Inferior parietal cortex (tissue), 1 donor: ENCODE data around the gene NEURL2.
A peak's percentile ranks its signal among the peaks of the same experiment; 100 is the strongest.
"Not testable (repeated sequence)": the region's sequence is repeated elsewhere in the genome, so short reads cannot be mapped to it uniquely, and the experiment has no call there.

Experiments used
- DNase-seq: peaks from one replicate; pipeline ENCODE4 v3.0.0-alpha.2; 2016; ENCODE audit errors: extremely low spot score

Gene NEURL2

DNA sequence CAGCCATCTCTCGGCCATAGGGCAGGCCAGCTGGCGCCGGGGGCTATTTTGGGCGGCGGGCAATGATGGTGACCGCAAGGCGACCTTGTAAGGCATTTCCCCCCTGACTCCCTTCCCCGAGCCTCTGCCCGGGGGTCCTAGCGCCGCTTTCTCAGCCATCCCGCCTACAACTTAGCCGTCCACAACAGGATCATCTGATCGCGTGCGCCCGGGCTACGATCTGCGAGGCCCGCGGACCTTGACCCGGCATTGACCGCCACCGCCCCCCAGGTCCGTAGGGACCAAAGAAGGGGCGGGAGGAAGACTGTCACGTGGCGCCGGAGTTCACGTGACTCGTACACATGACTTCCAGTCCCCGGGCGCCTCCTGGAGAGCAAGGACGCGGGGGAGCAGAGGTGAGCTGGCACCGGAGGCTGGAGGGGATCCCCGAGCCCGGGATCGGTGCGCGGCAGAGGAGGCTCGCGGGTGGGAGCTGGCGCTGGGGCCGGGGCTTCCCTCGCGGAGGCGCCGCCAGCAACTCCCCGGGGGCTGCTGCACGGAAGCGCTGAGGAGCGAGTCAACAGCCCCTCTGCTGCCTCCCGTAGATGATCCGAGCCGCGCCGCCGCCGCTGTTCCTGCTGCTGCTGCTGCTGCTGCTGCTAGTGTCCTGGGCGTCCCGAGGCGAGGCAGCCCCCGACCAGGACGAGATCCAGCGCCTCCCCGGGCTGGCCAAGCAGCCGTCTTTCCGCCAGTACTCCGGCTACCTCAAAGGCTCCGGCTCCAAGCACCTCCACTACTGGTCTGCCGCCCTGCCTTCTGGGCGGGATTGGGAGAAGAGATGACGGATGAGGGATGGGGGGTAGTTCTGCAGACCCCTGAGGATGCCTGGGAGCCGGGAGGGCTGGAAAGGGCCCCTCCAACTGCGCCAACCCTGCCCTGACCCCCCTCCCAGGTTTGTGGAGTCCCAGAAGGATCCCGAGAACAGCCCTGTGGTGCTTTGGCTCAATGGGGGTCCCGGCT, at the start of gene NEURL2, which contains the start of gene CTSA:
TSS of gene NEURL2 (minus strand) at position 224 of the 999 bp plus-strand sequence. CDS start at position 7, 217 bp downstream.
TSS of gene CTSA (plus strand) at position 351 of the 999 bp plus-strand sequence. CDS start at position 585, 234 bp downstream.
- peak; percentile 93 for DNase-seq

- DNase-seq, result no peak
Observed at GRCh38 chr20:45940469-45940868, 49.5 kb upstream of the NEURL2 start.

DNA sequence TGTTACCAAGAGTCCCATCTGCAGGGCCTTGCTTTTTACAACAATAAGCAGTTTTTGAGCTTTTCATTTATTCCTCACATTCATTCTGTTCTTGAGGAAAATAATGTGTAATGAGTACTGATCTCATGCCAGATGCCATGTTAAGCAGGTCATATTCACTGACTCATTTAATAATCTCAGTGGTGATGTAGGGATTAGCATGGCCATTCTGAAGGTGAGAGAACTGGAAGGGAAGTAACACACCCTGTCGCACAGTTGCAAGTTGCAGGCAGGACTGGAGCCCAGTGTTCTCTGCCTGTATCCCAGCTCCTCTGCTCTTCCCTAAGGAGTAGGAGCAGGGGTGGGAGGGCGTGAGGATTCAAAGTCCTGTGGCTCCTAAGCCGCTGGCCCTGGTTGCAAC, 49.0 kb upstream of the NEURL2 start:
- no peak for DNase-seq

DNA sequence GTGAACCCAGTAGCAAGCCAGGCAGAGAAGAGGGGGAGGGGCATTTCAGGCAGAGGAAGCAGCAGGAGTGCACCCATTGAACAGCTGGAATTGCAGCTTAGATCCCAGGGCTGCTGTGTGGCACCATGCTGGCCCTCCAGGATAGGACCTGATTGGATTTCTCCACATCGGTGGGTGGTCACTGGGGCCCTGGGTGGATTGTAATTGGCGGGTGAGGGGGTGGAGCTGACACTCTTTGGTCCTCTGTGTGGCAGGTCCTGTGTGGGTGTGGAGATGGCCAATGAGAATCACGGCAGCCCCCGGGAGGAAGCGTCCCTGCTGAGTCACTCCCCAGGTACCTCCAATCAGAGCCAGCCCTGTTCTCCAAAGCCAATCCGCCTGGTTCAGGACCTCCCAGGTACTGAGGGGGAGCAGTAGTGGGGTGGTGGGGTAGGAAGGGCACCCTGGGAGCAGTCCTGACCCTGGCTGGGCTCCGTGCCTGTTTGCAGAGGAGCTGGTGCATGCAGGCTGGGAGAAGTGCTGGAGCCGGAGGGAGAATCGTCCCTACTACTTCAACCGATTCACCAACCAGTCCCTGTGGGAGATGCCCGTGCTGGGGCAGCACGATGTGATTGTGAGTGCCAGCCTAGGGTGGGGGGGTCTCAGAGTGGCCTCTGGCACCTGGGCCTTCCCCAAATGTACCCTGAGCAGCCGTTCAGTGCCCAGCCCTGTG, 47.9 kb upstream of the NEURL2 start:
- DNase-seq, result no peak

DNA sequence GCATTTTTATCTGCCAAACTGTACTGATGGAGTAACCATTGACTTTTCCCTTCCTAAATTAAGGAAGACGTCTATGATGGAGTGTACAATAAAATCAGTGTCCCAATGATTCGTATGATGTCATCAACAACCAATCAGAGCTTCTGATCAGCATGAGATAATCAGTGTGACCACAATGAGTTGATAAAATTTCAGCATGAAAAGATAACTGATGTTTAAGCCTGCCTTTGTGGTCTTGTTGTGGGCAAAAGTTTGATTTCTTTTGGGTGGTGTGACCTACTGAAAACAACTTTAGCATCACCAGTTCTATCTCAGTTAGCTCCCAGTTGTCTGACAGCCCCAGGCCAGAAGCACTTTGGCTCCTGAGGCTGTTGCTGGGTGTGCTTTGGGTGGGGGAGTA, 46.8 kb upstream of the NEURL2 start:
- DNase-seq, result no peak

GRCh38 chr20:45935416-45936046, 44.5 kb upstream of the NEURL2 start:
- no peak for DNase-seq

- DNase-seq, result peak; percentile 99
Observed at GRCh38 chr20:45934586-45935415, 43.8 kb upstream of the NEURL2 start, which contains the start of gene PCIF1. PCIF1 (plus strand) TSS chr20:45934683; CDS start chr20:45939000, 4,317 bp downstream.

DNA sequence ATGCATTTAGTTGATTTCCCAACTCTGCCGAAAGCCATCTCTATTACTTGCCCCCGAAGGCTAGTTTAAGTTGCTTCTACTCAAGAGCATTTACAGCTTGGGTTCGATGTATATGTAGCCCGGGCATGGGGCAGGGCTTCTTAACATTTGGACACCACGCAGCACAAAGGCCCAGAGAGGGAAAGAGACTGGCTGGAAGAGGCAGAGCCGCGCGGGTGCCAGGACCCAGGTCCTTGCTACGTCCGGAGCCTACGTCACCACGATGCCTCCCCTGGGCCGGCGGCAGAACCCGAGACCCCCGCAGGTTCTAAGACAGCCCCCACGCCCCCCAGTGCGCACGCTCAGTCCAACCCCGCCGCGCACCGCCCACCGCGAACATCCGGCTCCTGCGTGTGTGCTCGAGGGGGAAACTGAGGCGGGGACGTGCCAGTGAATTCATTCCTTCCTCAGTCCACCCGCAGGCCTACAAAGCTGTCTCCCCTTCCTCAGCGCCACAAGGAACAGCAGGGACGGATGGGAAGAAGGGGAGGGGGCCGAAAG, 43.1 kb upstream of the NEURL2 start:
- no peak for DNase-seq

DNA sequence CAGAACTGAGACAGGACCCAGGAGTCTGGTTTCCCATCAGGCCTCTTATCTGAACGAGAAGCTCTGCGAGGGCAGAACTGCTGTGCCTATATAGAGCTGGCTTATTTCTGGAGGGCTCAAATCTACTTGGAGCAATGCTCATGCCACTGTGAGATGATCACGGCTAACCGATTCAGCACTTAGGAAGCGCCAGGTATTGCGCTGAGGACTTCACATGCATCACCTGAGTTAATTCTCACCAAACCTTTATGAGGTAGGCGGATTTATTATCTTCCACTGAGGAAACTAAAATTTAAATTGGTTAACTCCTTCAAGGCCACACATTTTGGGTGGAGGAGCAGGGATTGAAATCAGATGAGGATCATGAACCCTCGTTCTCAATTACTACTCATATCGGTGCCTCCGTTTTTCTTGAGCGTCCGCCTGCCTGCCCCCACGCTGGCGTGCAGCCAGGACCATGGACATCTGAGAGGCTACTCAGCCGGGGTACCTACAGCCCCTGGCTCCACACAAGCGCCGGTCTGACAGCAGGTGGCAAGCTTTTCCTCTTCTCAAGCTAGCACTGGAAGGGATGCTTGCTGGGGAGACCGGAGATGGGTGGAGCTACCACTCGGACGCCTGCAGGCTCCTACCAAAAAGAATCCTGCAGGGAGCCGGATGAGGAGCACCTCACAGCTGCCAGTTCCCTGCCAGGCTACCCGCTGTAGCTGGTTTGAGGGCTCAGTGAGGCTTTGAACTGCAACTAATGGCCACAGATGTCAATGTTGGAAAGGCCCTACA, 42.4 kb upstream of the NEURL2 start:
- DNase-seq, result peak; percentile 69

DNA sequence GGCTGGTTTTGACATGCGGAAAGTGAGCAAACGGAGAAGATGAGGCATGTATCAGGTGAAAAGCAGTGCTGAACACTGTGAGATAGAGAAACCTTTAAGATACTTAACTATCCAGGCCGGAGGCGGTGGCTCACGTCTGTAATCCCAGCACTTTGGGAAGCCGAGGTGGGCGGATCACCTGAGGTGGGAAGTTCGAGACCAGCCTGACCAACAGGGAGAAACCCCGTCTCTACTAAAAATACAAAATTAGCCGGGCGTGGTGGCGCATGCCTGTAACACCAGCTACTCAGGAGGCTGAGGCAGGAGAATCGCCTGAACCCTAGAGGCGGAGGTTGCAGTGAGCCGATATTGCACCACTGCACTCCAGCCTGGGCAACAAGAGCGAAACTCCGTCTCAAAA, 40.7 kb upstream of the NEURL2 start:
- DNase-seq, result not testable (repeated sequence)

- no peak for DNase-seq
Observed at GRCh38 chr20:45927071-45927878, 36.3 kb upstream of the NEURL2 start.

DNA sequence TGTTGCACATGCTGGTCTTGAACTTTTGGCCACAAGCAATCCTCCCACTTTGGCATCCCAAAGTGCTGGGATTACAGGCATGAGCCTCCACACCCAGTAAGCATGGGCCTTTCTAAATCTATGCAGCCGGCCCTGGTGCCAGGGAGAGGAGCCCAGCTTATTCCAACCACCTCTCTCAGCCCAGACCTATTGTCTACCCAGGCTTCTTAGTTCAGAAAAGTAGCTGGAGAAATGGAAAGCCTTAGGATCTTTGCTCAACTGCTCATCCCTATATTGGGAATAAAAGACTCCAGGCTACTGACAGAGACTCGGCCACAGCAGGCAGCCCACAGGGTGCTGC, 35.7 kb upstream of the NEURL2 start:
- no peak for DNase-seq

DNA sequence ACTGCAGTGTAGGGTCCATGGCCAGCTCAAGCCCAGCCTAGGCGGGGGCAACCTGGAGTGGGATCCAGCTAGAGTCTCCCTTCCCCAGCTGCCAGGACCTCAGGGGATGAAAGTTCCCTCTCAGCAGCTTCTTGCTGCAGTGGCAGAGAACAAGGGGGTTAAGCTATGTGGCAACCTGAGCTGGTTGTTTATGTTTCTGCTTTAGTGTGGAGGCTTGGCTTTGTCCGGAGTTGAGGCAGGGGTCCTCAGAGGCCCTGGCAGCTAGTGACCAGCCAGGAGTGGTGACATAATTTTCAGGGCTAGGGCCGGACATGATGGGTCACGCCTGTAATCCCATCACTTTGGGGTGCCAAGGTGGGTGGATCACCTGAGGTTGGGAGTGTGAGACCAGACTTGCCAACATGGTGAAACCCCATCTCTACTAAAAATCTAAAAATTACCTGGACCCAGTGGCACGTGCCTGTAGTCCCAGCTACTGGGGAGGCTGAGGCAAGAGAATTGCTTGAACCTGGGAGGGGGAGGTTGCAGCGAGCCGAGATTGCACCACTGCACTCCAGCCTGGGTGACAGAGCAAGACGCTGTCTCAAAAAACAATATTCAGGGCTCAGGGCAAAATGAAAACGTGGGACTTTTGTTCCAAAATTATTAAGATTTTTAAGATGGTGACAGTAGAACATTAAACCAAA, 35.0 kb upstream of the NEURL2 start:
- DNase-seq, result no peak

GRCh38 chr20:45924391-45925261, 33.6 kb upstream of the NEURL2 start:
- DNase-seq, result peak; percentile 39

- no peak for DNase-seq
Observed at GRCh38 chr20:45921337-45922189, 30.6 kb upstream of the NEURL2 start.

DNA sequence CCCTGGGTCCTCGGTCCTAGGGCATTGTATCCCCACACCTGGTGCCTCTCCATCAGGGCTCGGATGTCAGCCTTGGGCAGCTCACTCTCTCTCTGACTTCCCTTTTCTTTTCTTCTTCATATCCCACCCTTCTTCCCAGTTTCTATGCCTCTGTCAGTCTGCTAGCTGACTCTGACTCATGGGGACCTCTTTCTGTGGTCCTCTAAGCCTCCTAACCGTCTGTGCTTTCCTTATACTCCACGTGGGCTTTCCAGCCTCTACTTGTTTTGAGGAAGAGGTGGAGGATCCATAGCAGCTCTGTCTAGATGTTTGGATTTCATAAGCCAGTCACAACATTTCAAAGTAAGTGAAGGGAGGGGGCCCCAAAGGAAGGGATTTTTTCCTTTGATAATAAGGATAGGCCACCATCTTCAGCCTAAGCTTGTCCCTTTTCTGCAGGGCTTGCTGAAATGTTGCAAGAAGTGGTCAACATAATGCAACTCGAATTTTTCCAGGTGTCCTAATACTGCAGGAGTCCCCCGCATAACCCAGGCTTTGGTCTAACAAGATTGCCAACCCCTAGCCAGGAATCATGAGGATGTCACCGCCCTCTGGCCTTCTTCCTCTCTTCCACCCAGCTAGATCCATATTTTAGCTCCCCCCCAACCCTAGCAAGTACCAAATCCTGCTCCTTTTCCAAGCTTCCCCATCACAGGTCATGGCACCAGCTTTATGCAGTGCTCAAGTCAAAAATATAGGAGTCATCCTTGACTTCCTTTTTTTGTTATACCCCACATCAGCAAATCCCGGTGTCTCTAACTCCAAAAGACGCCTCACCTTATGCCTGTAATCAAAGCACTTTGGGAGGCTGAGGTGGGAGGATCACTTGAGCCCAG, 29.7 kb upstream of the NEURL2 start:
- DNase-seq, result no peak
